GM21717 (cell line): ENCODE measurements around the gene BAHCC1.

Experiments used
- ATAC-seq: cut with Tn5 transposase; IDR thresholded peaks from one replicate; pipeline ENCODE4 v1.9.1; 2021; ENCODE audit warnings: mild to moderate bottlenecking, moderate library complexity; ENCODE audit not compliant: unreplicated experiment

The BAHCC1 gene

GRCh38 chr17:81440051-81440471 is 44.8 kb downstream of the BAHCC1 start:
- ATAC-seq = no peak

DNA sequence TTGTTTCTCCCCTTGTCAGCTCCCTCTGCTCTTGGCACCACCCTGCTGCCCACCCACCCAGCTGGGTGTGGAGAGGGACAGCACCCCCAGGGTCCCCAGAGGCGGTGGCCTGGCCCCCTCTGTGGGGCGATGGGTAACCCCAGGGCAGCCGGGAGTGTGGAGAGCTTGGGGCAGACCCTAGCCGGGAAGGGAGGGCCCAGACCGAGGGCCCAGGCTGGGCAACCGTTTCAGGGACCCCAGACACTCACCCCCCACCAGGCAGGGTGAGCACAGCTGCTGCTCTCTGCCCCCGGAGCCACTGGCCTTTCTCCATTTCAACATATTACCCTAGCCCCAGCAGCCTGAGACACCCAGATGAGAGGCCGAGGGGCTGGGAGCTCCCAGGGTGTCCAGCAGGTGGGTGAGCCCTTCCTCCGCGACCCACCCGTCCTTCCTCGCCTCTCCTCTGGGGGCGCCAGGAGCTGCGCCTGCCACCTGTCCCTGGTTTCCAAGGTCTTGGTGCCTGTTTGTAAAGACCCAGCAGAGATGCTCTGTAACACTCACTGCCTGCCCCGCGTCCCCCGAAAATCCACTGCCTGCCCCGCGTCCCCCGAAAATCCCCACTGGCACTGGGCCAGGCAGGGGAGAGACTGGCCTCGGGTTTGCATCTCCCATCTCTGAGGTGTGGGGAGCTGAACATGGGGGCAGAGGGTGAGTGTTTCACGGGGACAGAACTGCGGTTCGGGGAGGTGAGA is 45.4 kb downstream of the BAHCC1 start:
- no peak for ATAC-seq

DNA sequence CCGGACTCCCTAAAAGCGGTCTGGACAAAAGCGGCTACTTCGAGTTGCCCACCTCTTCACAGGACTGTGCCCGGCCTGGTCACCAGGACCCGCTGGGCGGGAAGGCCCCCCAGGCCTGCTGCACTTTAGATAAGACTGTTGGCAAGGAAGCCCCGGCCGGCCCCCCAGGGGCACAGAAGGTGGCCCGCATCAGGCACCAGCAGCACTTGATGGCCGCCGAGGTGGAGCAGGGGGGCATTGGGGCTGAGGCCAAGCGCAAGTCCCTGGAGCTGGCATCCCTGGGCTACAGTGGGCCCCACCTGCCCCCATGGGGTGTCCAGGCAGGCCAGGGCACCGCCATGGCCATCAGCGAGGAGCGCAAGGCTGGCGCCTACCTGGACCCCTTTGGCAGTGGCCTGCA is 47.5 kb downstream of the BAHCC1 start:
- ATAC-seq = no peak

GRCh38 chr17:81443269-81443668 is 48.0 kb downstream of the BAHCC1 start:
- ATAC-seq = no peak

DNA sequence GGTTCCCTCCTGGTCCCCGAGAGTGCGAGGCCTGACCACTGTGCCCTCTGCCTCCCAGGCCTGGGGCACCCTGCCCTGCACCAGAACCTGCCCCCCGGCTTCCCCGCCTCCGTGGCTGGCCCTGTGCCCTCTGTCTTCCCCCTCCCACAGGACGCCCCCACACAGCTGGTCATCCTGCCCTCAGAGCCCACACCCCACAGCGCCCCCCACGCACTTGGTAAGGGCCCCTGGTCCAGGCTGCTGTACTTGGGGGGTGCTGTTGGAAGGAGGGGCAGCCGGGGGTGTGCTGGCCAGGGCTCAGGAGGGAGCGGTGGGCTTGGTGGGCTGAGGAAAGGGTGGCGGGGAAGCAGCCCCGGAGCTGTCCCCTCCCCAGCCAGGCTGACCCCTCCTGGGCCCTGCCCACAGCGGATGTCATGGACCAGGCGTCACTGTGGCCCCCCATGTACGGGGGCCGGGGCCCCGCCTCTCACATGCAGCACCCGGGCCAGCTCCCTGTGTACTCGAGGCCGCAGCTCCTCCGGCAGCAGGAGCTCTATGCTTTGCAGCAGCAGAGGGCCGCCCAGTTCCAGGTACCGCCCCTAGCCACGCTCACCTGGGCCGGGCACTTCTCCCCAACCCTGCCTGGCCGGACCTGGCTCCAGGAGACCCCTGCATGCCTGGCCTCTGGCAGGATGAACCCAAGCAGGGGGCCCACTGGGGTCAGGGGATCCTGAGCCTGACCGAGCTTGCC is 49.5 kb downstream of the BAHCC1 start:
- no peak for ATAC-seq

DNA sequence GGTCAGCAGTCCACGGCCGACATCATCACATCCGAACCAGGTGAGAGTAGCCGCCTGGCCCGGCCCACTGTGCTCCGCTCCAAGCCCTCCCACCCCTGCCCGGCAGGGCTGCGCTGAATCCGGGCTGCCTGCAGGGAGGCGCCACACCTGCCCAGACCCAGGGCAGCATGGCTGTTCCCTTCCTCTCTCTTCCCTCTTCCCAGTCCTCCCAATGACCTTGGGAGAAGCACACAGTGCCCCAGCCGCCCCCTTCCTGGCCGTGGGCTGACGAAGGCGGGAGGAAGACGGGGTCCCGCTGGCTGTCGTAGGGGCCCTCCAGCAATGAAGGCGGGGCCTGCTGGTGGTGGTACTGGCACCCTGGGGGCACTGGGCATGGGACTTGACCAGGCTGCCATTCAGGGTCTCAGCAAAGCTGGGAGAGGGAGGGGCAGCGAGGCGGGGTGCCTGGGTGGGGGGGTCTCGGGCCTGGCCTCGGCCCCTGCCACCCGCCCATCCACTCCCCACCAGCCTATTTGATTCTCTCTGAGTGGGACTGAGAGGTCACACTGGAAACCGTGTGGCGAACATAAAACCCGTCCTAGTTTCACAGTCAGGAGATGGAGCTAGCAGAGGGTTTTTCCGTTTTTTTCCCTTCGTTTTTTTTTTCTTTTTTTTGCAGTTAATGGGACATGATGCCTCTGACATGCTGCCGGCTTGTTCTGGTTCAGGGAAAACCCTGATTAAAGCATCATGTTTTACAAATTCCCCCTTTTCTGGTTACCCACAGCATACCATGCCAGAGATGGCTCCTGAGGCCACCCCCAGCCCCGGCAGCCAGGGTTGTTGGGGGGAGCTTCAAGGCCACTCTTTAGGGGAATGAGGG is 50.6 kb downstream of the BAHCC1 start:
- ATAC-seq = no peak

GRCh38 chr17:81447331-81447933 is 52.2 kb downstream of the BAHCC1 start:
- ATAC-seq = no peak

DNA sequence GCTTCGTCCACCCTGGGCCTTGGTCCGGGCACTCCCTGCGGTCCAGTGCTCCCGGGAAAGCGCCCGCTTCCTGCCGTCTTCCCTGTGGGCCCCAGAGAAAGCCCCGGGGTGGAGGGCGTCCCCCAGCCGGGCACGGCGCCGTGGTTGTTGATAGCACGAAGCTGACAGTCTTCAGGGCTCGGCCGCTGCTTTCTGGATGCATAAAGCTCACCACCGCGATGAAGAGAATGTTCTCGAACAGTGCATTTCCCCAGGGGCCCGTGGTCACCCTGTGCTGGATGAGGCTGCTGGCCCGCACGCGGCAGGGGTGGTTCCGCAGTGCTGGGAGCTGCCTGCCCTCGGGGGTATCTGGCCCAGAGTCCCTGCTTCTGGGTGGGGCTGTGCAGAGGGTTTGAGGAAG is 53.2 kb downstream of the BAHCC1 start:
- ATAC-seq = no peak

GRCh38 chr17:81448950-81449349 is 53.7 kb downstream of the BAHCC1 start:
- ATAC-seq = no peak

DNA sequence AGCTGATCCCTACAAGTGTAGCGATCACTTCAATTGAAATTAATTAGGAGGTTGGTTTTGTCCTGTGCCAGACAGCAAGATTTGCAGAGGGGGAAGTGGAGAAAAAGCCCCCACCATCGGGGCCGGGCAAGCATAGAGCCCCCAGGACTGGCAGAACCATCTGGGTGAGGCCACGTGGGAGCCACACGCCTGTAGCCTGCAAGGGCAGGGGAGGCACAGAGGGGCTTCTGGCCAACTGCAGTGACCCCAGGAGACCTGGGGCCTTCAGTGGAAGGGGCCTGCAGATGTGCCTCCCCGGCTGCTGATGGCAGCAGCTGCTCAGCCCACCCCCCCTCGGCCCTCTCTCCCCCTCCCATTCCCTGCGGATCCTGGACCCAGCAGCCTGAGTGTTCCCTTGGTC is 54.1 kb downstream of the BAHCC1 start:
- no peak for ATAC-seq

DNA sequence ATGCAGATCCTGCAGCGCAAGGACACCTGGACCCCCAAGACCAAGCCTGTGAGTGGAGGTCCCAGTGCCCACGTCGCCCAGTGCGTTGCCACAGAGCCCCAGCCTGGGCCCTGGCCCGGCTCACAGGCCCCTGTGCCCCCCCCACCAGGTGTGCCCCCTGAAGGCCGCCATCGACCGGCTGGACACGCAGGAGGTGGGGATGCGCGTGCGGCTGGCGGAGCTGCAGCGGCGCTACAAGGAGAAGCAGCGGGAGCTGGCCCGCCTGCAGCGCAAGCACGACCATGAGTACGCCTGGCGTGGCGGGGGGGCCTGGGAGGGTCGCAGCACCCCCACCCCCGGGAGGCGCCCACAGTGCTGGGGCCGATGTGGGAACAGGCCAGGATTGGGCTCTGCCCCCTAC is 56.6 kb downstream of the BAHCC1 start:
- ATAC-seq = no peak

- ATAC-seq = no peak
Measured at GRCh38 chr17:81452551-81452950, 57.3 kb downstream of the BAHCC1 start.

GRCh38 chr17:81453076-81453475 is 57.8 kb downstream of the BAHCC1 start:
- no peak for ATAC-seq

DNA sequence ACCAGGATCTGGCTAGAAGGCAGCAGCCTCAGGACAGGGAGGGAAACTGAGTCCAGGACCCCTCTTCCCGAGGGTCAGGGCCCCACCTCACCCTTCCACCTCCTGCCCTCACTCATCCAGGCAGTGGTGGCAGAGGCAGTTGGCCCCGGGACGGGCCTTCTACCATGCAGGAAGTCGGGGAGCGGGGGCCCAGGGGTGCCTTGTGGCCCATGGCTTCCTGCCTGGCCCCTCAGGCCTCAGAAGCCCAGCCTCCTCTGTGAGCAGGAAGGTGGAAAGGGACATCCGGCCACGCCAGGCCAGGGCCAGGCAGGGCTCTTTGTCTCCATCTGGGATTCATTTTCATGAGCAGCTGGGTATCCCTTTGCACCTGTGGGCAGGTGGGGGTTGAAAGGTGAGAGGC is 58.5 kb downstream of the BAHCC1 start:
- ATAC-seq = no peak

- ATAC-seq = no peak
Measured at GRCh38 chr17:81454473-81454872, 59.2 kb downstream of the BAHCC1 start.

GRCh38 chr17:81455387-81455786 is 60.1 kb downstream of the BAHCC1 start:
- ATAC-seq = no peak

DNA sequence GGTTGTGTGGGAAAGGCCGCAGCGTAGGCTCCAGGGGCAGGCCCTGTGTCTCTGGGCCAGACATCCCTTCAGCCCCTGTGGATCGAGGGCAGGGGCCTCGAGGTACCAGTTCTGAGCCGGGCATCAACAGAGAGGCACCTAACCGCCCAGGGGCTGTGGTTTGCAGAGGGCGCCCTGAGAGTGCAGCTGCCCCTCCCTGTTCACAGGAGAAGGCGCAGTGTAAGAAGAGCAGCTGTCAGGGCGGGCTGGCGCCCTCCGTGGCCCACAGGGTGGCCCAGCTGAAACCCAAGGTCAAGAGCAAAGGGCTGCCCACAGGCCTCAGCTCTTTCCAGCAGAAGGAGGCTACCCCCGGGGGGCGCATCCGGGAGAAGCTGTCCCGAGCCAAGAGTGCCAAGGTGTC is 60.8 kb downstream of the BAHCC1 start:
- ATAC-seq = no peak

DNA sequence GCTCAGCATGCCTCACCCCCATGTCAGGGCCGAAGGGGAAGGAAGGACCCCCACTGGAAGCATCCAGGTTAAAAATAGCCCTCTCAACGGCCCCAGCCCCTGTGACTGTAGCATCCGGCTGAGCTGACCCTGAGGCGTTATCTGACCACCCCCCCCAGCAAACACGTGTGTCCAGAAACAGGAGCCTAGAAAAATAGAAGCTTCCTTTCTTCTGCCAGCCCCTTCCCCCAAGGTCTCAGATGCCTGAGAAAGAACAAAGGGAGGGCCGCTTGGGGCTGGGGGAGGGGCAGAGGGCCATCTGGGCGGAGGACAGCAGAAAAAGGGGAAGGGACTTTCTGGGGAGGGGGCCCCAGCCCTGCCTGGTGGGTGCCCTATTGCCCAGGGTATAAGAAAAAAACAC is 61.5 kb downstream of the BAHCC1 start:
- no peak for ATAC-seq

- ATAC-seq = no peak
Measured at GRCh38 chr17:81457401-81457800, 62.1 kb downstream of the BAHCC1 start.

- ATAC-seq = no peak
Measured at GRCh38 chr17:81457917-81458555, 62.8 kb downstream of the BAHCC1 start.

DNA sequence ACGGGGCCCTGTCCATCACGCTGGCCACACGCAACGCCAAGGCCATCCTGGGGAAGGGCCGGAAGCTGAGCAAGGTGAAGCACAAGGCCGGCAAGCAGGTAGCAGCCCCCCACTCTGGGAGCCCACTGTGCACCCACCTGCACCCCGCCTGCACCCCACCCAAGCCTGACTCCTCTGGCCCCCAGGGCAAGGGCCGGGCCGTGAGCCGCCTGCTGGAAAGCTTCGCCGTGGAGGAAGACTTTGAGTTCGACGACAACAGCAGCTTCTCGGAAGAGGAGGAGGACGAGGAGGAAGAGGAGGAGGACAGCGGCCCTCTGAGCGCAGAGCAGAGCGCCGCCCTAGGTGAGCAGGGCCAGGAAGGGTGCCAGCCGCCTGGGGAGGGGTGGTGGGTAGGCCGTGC is 63.4 kb downstream of the BAHCC1 start:
- no peak for ATAC-seq
